GM19452 (cell line): ENCODE measurements around the gene NDUFB4.
"Not testable (repeated sequence)": the region's sequence is repeated elsewhere in the genome, so short reads cannot be mapped to it uniquely, and the experiment has no call there.

ENCODE experiments used
- ATAC-seq: cut with Tn5 transposase; IDR thresholded peaks from one replicate; pipeline ENCODE4 v1.9.1; 2021; ENCODE audit not compliant: unreplicated experiment

Gene NDUFB4

DNA sequence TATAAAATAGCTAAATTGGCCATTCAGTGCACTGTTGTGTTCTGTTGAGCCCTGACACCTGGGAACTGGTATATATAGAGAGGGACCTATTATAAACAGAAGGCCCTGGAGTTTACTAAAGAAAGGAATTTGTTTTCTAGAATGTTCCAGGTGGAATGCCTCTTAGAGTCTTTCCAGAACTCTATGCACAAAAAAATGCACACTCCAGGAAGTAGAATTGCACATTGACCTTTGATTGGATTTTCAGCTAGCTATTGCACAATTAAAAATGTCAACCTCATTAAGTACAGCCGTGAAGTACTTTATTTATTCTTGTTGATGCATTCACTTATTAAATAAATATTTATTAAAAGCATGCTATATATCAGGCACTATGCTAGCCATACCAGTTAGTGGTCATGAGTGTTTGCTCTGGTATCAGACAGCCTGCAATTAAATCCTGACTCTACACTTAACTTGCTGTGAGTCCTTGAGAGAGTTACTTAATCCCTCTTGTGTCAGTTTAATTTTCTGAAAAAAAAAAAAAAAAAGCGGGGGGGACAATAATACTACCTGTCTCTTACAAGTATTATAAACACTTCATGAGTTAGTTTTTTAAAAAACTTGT is 40.8 kb downstream of the NDUFB4 start:
- ATAC-seq: no peak

- no peak for ATAC-seq
Observed at GRCh38 chr3:120637851-120638559, 41.9 kb downstream of the NDUFB4 start.

- not testable (repeated sequence) for ATAC-seq
Observed at GRCh38 chr3:120638820-120639219, 42.7 kb downstream of the NDUFB4 start.

DNA sequence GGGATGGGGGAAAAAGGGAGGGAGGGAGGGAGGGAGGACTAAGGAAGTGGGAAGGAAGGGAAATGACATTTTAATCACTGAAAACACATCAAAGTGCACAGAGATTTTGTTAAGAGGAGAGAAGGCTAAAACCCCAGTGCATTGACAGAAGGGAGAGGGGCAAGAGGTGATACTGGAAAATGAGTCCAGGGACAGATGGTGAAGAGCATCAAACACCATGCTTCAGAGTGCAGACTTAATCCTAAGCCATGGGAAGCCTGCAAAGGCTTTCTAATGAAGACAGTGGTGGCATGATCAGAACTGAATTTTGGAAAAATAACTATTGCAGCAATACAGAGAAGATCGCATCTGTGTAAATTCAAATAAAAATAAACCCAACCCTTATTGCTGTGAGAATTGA is 44.1 kb downstream of the NDUFB4 start:
- no peak for ATAC-seq

- ATAC-seq: no peak
Observed at GRCh38 chr3:120641696-120642246, 45.6 kb downstream of the NDUFB4 start.

- no peak for ATAC-seq
Observed at GRCh38 chr3:120642368-120642948, 46.3 kb downstream of the NDUFB4 start.

DNA sequence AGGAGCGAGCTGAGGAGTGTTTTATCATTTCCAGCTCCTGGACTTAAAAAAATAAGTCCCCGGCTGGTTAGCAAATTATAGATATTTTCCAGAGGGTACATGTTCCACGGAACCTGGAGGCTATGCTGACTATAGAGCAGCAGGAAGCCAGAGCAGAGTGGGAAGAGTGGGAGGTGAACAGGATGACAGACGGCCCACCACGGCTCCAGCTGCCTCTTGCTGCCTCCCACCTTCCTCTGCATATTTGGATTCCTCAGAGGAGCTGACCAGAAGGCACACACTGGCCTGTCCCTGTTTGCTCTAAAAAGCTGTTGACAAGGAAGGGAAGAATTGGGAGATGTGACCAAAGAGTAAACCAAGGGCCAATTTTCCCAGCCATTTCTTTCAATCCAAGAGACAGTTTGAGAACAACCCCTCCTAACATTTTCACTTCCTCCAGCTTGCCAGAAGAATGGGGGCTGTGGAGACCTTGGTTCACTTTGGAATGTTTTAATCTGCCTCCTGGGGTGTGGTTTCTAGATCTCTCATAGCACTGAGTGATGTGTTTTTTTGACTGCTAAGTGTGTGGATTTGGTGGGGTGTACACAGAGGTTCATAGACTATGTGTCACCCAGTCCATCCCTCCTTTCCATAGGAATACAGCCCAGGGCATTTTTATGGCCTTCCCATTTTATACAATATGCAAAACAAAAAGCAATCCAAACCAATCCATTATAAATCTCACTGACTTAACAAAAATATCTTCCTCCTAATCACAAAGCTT is 49.1 kb downstream of the NDUFB4 start:
- no peak for ATAC-seq

DNA sequence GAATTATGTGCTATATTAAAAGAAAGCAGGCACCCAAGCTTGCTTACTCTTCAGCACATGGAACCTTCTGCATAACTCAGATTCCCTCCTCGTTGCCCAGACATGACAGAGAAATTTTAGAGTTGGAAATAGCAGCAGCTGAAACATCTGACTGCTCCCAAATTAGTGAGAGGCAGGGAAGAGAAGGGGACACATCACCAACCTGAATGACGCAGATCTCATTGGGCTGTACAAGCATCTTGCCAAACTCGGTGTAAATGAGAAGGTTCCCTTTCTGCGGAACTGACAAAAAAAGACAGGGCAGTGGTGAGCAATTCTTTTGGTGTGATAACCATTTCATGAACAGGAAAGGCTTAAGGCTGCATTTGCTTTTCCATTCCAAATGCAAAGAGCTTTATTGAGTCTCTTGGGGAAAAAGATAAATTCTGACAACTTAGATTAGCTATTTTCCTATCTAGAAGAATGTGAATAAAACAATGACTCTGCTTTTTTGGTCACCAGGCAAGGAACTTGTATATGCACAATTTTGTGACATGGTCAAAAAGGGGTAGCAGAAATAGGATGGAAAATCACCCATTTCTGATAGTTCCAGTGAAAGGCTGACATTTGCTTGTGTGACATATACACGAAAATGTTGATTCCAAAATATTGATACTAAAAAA is 50.8 kb downstream of the NDUFB4 start:
- no peak for ATAC-seq

DNA sequence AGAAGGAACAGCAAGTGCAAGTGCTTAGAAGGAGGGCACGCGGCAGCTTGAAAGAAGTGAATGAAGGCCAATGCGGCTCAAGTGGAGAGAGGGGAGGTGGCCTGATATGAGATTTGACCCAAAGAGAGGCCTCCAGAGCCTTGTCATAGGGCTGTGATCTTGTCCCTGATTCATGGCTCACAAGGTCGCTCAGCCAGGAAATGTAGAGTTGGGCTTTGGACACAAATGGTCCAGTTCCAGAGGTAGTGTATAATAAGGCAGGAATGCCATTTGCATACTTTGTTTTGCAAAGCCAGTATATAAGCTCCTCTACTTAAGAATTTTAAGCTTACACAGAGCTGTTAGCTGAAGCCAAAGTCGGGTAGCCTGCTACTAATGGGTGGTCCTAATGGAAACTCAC is 52.2 kb downstream of the NDUFB4 start:
- no peak for ATAC-seq

DNA sequence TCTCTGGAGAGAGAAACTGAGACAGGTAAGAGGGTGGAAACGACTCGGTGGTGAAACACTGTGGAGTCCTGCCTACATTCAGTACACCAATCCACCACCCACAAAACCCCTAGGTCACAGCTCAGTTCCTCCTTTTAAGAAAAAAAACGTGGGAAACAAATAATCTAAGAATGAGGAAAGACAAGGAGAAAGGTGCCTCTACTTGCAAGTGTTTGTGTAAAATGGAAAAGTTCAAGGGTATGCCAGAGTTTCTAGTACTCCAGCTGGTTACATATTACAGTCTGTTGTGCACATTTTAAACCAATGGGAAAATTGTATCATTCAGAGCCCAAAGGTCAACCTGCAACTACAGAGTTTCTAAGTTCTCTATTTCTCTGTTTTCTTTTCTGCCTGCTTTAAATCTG is 53.7 kb downstream of the NDUFB4 start:
- no peak for ATAC-seq

- no peak for ATAC-seq
Observed at GRCh38 chr3:120650311-120650710, 54.2 kb downstream of the NDUFB4 start.
